Measurements from ENCODE around the gene ALK. TPM values are rescaled to one million over a fixed set of nuclear protein-coding genes. Genes with fewer than 3 reads are reported as not detected.

Gene ALK
- polyA plus RNA-seq, 1 experiment: not detected

- DNase-seq (ENCODE audit: low read depth, low spot score): no peak
- H3K27me3 ChIP-seq (ENCODE audit: control insufficient read depth, insufficient read depth, low read length): peaks cover 2% of the 10 kb centered on the region
- no peak overlapping the region for H3K4me3 ChIP-seq (ENCODE audit: low read depth, low read length)
- no peaks in the 10 kb centered on the region for H3K9me3 ChIP-seq (ENCODE audit: control insufficient read depth, insufficient read depth, low read length)
- CTCF ChIA-PET: no interaction called here
- H3K27ac ChIP-seq (ENCODE audit: low read depth, low read length): no peak overlapping the region
- no peak for TF ChIP-seq CTCF (IDR thresholded peaks at IDR 0.05; ENCODE audit: low read depth, low read length)
- POLR2A ChIA-PET: no interaction called here
Observed at GRCh38 chr2:29879456-29879855, 41.9 kb downstream of the ALK start.

GRCh38 chr2:29878898-29879297 is 42.5 kb downstream of the ALK start:
- CTCF ChIA-PET: no interaction called here
- no peak for DNase-seq (ENCODE audit: low read depth, low spot score)
- no peak for TF ChIP-seq CTCF (IDR thresholded peaks at IDR 0.05; ENCODE audit: low read depth, low read length)

GRCh38 chr2:29876374-29876773 is 45.0 kb downstream of the ALK start:
- POLR2A ChIA-PET: no interaction called here
- Histone ChIP-seq H3K4me3 (ENCODE audit: low read depth, low read length) (no peak overlapping the region), H3K27me3 (ENCODE audit: control insufficient read depth, insufficient read depth, low read length) (no peaks in the 10 kb centered on the region), H3K9me3 (ENCODE audit: control insufficient read depth, insufficient read depth, low read length) (no peaks in the 10 kb centered on the region), H3K27ac (ENCODE audit: low read depth, low read length) (no peak overlapping the region)
- CTCF ChIA-PET: no interaction called here
- TF ChIP-seq CTCF (IDR thresholded peaks at IDR 0.05; ENCODE audit: low read depth, low read length): no peak
- DNase-seq (ENCODE audit: low read depth, low spot score): no peak

More at GRCh38 chr2:29878898-29879297, 42.5 kb downstream of the ALK start:
- POLR2A ChIA-PET: no interaction called here
- H3K27me3 ChIP-seq (ENCODE audit: control insufficient read depth, insufficient read depth, low read length): peaks cover 2% of the 10 kb centered on the region
- H3K9me3 ChIP-seq (ENCODE audit: control insufficient read depth, insufficient read depth, low read length): no peaks in the 10 kb centered on the region
- H3K27ac ChIP-seq (ENCODE audit: low read depth, low read length): no peak overlapping the region
- H3K4me3 ChIP-seq (ENCODE audit: low read depth, low read length): no peak overlapping the region

GRCh38 chr2:29874745-29875144 is 46.6 kb downstream of the ALK start:
- no peak overlapping the region for H3K27ac ChIP-seq (ENCODE audit: low read depth, low read length)
- POLR2A ChIA-PET: no interaction called here
- no peak for DNase-seq (ENCODE audit: low read depth, low spot score)
- CTCF ChIA-PET: no interaction called here
- TF ChIP-seq CTCF (IDR thresholded peaks at IDR 0.05; ENCODE audit: low read depth, low read length): no peak
- no peak overlapping the region for H3K4me3 ChIP-seq (ENCODE audit: low read depth, low read length)
- H3K9me3 ChIP-seq (ENCODE audit: control insufficient read depth, insufficient read depth, low read length): no peaks in the 10 kb centered on the region
- H3K27me3 ChIP-seq (ENCODE audit: control insufficient read depth, insufficient read depth, low read length): no peaks in the 10 kb centered on the region

GRCh38 chr2:29872870-29873269 is 48.5 kb downstream of the ALK start:
- Histone ChIP-seq H3K4me3 (ENCODE audit: low read depth, low read length) (no peak overlapping the region), H3K9me3 (ENCODE audit: control insufficient read depth, insufficient read depth, low read length) (no peaks in the 10 kb centered on the region), H3K27me3 (ENCODE audit: control insufficient read depth, insufficient read depth, low read length) (no peaks in the 10 kb centered on the region), H3K27ac (ENCODE audit: low read depth, low read length) (no peak overlapping the region)
- ChIA-PET POLR2A (no interaction called here), CTCF (interaction anchor here (0.6 kb wide), 1 partner anchor 10 kb away, joined by 3 read pairs; no protein-coding TSS in a partner anchor)
- no peak for DNase-seq (ENCODE audit: low read depth, low spot score)
- no peak for TF ChIP-seq CTCF (IDR thresholded peaks at IDR 0.05; ENCODE audit: low read depth, low read length)
